Tibial nerve (tissue), 3 donors: ENCODE data around the gene ZNF24.

Source experiments
- POLR2A ChIP-seq, 2 donors: fragments of 450-650 bp; IDR thresholded peaks; one replicate each; pipeline ENCODE4 v1.6.1; 2017; ENCODE audit warnings: antibody characterized with exemption in 2 of 2, mild to moderate bottlenecking in 2 of 2, moderate library complexity in 2 of 2
- TF ChIP-seq, protein P1 (sequence below), 5 experiments: fragments of 200-600 bp in 3 of 5; fragments of 450-650 bp in 2 of 5; sonication (generic) in 3 of 5; IDR thresholded peaks; one replicate each; pipeline ENCODE4 v1.5.1; 2016 to 2019; ENCODE audit warnings: antibody characterized with exemption in 5 of 5, mild to moderate bottlenecking in 3 of 5, moderate library complexity in 2 of 5

DNA sequence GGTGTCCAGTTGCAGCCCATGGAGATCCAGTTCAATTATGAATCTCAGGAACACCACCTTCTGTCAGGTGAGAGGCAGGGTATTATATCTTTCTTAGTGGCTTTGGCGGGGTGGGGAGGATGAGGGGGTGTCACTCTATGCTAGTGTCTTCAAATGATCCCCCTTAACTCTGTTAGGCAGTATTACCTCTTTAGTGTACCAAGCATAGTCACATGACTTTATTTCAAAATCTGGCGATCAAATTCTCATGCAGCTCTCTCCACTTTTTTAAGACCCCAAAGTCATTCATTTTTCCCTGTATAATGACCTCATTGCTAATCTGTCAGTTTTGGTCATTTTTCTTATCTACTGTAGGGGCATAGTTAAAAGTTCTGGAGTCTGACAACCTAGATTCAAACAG is 53.1 kb downstream of the ZNF24 start:
- TF ChIP-seq, protein P1, sequence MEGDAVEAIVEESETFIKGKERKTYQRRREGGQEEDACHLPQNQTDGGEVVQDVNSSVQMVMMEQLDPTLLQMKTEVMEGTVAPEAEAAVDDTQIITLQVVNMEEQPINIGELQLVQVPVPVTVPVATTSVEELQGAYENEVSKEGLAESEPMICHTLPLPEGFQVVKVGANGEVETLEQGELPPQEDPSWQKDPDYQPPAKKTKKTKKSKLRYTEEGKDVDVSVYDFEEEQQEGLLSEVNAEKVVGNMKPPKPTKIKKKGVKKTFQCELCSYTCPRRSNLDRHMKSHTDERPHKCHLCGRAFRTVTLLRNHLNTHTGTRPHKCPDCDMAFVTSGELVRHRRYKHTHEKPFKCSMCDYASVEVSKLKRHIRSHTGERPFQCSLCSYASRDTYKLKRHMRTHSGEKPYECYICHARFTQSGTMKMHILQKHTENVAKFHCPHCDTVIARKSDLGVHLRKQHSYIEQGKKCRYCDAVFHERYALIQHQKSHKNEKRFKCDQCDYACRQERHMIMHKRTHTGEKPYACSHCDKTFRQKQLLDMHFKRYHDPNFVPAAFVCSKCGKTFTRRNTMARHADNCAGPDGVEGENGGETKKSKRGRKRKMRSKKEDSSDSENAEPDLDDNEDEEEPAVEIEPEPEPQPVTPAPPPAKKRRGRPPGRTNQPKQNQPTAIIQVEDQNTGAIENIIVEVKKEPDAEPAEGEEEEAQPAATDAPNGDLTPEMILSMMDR (IDR thresholded peaks at IDR 0.05) = no peak
- no peak for TF ChIP-seq POLR2A (IDR thresholded peaks at IDR 0.05)
